GM21515 (cell line): Measurements from ENCODE around the gene APBB2.

ENCODE experiments used
- ATAC-seq: cut with Tn5 transposase; IDR thresholded peaks from one replicate; pipeline ENCODE4 v1.9.1; 2021; ENCODE audit not compliant: unreplicated experiment

APBB2 gene

DNA sequence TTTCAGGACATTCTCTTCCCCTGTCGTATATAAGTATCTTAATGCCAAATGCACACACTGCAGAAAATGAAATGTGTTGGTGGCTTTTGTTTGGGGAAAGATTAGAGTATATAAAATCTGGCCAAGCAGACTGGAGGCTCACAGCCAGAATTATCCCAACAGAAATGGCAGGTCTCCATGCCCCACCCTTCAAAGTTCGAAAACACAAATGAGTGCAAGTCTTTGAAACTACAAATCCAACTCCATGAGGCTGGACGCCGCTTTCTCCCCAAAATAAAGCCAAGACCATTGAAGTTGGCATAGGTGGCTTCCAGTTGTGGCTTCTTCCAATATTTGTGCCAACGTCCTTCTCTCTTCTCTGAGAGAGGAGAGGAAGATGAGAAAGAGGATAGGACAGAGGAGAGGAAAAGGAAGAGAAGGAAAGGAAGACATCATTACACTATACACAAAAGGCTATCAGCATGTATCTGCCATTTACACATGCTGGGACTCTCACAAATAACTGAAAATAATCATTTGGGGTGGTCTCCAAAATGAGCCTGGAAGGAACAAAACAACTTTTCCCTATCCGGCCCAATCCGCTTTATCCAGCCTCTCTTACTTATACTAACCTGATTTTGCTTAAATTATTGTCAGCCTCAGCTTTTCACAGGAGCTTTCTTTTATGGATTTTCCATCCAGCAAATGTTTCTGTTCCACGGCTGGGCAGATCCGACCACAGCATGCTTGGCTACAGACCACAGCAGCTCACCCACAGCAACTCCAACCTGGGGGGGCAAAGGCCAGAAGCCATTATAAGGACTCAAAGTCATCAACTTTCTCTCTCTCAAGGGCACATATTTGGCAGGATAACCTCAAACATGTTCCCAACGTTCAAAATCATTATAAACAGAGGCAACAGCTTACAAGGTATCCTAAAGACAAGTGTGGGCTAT lies 71.7 kb downstream of the APBB2 start:
- ATAC-seq, result no peak

GRCh38 chr4:41141900-41142299 lies 72.4 kb downstream of the APBB2 start:
- no peak for ATAC-seq

DNA sequence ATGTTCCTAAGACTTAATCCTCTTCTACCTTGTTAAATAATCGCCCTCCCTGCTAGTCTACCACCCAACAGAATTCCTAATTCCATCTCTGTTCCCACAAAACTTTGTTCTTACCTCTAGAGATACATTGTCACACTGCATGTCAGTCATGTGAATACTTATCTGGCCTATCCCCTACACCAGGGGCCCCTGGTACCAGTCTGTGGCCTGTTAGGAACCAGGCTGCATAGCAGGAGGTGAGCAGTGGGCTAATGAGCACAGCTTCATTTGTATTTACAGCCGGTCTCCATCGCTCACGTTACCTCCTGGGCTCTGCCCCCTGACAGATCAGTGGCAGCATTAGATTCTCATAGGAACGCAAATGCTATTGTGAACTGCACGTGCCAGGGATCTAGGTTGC lies 73.9 kb downstream of the APBB2 start:
- no peak for ATAC-seq

- ATAC-seq, result no peak
Observed at GRCh38 chr4:41137879-41138278, 76.5 kb downstream of the APBB2 start.

- no peak for ATAC-seq
Observed at GRCh38 chr4:41136456-41136855, 77.9 kb downstream of the APBB2 start.

- ATAC-seq, result no peak
Observed at GRCh38 chr4:41135801-41136200, 78.5 kb downstream of the APBB2 start.

DNA sequence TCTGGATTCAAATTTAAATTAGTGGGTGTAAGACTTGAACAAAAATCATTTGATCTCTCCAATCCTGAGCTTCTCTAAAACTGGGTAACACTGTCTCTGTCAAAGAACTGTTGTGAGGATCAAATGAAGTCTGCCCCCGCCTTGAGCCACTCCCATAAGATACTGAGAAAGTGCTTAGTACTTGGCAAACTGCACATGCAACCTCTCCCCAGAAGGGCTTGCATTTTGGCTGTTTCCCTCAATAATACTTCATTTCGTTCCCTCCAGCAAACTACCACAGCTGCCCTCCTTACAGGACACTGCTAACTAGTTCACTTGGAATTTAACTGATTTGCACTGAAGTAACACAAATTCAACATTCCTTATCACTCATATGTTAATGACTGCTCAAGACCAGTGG lies 79.8 kb downstream of the APBB2 start:
- ATAC-seq, result no peak

- no peak for ATAC-seq
Observed at GRCh38 chr4:41133454-41134018, 80.8 kb downstream of the APBB2 start.

GRCh38 chr4:41132055-41132683 lies 82.2 kb downstream of the APBB2 start:
- ATAC-seq, result no peak

DNA sequence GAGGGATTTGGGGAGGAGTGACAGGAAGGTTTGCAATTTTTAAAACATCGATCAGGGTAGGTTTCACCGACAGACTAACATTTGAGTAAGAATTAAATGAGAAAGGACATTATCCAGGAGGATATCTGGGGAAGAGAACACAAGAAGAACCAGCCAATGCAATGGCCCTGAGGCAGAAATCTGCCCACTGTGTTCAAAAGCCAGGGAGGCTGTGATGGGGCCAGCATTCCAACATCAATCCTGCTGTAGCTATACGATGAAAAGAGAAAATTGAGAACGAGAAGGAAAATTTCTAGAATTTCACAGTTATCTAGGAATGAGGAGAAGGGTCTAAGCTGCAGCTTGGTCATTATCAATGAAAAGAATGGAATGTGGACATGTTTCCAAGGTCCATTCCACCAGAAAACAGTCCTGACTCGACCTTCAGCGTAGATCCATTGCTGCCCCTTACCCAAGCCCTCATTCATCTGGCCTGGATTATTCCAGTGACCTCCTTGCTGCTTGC lies 84.4 kb downstream of the APBB2 start:
- no peak for ATAC-seq

DNA sequence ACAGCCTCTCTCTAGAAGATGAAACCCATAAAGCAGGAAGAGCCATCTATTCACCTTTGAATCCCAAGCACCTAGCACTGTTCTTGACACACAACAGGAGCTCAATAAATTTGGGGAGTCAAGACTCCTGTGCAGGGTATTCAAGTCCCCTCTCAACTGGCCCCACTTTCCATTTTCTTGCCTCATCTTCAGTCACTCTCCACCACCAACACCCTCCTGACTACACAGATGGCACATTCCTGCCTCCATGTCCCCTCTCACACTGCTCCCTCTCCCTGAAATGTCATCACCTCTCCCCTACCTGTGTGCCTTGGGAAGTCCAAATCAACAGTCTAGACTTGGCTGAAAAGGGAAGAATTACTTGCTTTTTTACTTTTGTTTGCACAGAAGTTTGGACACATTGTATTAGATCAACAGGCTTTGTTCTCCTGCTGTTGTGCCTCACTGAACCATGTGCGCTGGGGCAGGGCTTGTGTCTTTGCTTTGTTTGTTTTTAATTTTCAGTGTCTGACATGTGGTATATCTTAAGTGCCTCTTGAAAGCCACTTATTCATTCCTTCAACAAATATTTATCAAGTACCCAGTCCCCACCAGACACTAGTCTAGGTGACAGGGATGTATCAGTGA lies 85.1 kb downstream of the APBB2 start:
- no peak for ATAC-seq

DNA sequence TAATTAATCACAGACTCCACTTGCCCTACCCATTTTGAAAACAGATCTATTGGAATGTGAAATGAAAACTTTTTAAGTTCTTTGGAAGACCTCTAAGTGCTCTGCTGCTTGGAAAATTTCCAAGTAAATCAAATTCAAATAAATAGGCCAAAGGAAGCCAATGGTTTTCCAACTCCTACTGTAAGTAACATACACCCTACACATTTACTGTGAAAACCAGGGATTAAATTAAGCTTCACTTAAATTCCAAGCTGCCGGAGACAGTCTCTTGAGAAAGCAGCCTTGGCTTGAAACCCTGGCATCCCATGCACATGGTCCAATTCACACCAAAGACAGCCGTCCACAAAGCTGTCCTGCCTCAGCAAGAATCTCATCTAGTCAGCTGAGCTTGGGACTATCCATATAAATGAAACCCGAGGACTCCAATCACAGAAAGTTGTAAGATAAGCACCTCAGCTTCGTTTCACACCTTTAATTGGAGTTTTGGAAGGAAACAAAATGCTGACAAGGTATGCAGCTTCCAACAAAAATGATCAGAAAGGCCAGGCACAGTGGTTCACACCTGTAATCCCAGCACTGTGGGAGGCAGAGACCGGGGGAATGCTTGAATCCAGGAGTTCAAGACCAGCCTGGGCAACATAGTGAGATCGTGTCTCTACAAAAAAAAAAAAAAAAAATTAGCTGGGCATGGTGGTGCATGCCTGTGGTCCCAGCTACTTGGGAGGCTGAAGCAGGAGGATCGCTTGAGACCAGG lies 88.6 kb downstream of the APBB2 start:
- ATAC-seq, result no peak

DNA sequence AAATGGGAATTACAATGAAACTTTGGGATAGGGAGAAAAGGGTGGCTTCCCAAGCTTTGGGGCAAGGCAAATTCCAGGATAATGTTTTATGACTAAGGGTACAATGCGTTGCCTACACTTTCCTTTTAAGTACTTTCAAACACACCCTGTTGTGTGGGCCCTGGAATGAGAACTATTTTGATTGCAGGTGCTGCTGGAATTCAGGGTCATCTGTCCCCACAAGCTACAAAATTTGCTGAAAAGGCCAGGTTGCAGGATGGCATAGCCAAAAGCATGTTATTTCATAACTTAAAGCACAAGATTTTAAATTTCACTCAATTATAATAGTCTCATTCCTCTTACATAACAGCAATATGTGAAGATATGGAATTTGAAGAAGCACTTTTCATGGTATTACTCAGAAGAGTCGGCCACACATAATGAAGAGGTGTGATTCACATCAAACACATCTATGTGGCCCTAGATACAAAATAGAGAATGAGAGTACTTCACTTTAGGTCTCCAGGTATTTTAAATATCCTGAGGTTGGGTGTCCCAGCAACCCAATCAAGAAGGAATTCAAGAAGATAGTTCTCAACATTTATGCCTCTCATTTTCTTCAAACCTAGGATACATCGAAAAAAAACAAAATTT lies 89.3 kb downstream of the APBB2 start:
- ATAC-seq, result no peak

DNA sequence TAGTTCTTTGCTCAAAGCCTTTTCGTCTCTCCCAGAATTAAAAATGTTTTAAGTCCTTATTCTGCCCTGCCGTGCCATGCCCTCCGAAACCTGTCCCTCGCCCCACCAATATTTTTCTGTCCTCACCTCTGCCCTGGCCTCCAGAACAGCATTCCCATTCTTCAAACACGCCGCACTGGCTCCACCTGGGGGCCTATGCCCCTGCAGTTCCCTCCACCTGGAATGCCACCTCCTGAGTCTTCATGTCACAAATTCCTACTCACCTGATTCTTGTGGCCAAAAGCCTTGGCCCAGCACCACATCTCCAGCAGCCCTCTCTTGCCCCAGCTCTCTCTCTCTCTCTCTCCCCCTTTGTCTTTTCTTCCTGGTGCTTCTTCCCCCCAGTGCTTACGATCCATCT lies 91.6 kb downstream of the APBB2 start:
- no peak for ATAC-seq

GRCh38 chr4:41122309-41122708 lies 92.0 kb downstream of the APBB2 start:
- ATAC-seq, result no peak

DNA sequence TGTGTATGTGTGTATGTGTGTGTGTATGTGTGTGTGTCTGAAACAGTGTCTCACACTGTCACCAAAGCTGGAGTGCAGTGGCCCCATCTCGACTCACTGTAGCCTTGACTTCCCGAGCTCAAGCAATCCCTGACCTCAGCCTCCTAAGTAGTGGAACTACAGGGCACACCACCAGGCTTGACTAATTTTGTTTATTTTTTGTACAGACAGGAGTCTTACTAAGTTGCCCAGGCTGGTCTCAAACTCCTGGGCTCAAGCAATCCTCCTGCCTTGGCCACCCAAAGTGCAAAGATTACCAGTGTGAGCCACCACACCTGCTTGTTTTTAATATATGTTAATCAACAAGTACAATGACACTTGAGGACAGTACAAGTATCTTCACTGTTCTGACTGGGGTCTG lies 92.4 kb downstream of the APBB2 start:
- ATAC-seq, result no peak

- ATAC-seq, result no peak
Observed at GRCh38 chr4:41120297-41121217, 93.8 kb downstream of the APBB2 start.

DNA sequence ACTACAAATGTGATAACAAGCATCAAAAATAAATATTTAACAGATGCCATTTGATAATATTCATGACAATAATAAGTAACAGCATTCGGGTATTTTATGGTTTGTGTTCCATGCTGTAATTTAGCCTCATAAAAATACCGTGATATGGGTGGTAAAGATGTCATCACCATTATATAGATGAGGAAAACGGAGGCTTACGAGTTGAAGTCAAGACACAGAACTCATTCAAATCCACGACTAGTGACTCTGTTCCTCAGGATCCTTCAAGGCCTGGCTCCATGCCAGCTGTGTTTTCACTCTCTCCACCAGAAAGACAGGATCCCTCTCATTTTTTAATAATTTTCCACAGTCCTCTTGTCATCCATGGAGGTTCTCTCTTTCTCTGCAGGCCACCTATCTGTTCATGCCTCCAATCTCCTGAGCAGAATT lies 94.5 kb downstream of the APBB2 start:
- no peak for ATAC-seq

GRCh38 chr4:41111791-41112190 lies 102.6 kb downstream of the APBB2 start:
- no peak for ATAC-seq
